GM12878 (cell line): ENCODE results near the gene PDS5A. TPM values are rescaled to one million over a fixed set of nuclear protein-coding genes. Genes with fewer than 3 reads are reported as not detected.
"Not testable (repeated sequence)": the region's sequence is repeated elsewhere in the genome, so short reads cannot be mapped to it uniquely, and the experiment has no call there.

Experiments
- ATAC-seq: fragments of 200-7000 bp; cut with Tn5 transposase; 3 replicates; pipeline ENCODE4 v1.9.1; 2020; ENCODE audit warnings: mild to moderate bottlenecking, moderate library complexity
- BruUV-seq: library from RNA; stranded (reverse); fragments of 400-500 nt; replicated peaks from 2 replicates; lab custom pipeline; 2021; lab: Mats Ljungman, UMichigan
- CTCF ChIA-PET: fragments of 300-600 bp; sonication (Branson Sonifier 250); formaldehyde crosslinking; extraction: SDS; loops from one replicate; lab custom pipeline; 2021; ENCODE audit warnings: inconsistent platforms; lab: Yijun Ruan, JAX
- POLR2A ChIA-PET: fragments of 350-600 bp; formaldehyde crosslinking; extraction: SDS; loops from one replicate; lab custom pipeline; 2021; ENCODE audit warnings: inconsistent platforms; lab: Charles Lee
- RAD21 ChIA-PET: fragments of 300-600 bp; sonication (Branson Sonifier 250); formaldehyde crosslinking; loops from one replicate; lab custom pipeline; 2023; ENCODE audit warnings: antibody characterized with exemption; ENCODE audit not compliant: unreplicated experiment; lab: Charles Lee
- SMC1A ChIA-PET: fragments of 300-600 bp; sonication (Branson Sonifier 250); formaldehyde crosslinking; loops from one replicate; lab custom pipeline; 2023; ENCODE audit not compliant: unreplicated experiment, uncharacterized antibody; lab: Charles Lee
- DNase-seq: peaks from one replicate; pipeline ENCODE4 v3.0.0-alpha.2; 2011; ENCODE audit warnings: low read depth, low spot score
- FAIRE-seq: peaks from 3 replicates; lab custom pipeline; 2011; peaks lifted over from hg19 to GRCh38; lab: Jason Lieb, UNC
- H2AFZ ChIP-seq: 2 replicates; pipeline ENCODE4 v1.6.0; 2011; ENCODE audit warnings: low read depth, low read length, control low read depth; ENCODE audit not compliant: control insufficient read depth
- H3K27ac ChIP-seq: 2 replicates; pipeline ENCODE4 v1.5.1; 2011; ENCODE audit warnings: control low read depth; ENCODE audit not compliant: control insufficient read depth, insufficient read depth
- H3K27me3 ChIP-seq, 2 experiments: replicated peaks in 1 of 2; 2 replicates each; pipeline versions ENCODE4 v1.6.0 to v1.6.1; 2011; ENCODE audit warnings: low read length in 1 of 2; ENCODE audit not compliant: control insufficient read depth in 2 of 2, insufficient read depth in 2 of 2
- H3K36me3 ChIP-seq, 2 experiments: 2 replicates each; pipeline ENCODE4 v1.5.1; 2011; ENCODE audit warnings: low read length in 1 of 2; ENCODE audit not compliant: control insufficient read depth in 2 of 2, insufficient read depth in 2 of 2
- H3K4me1 ChIP-seq: 2 replicates; pipeline ENCODE4 v1.6.1; 2011; ENCODE audit warnings: mild to moderate bottlenecking, low read length, moderate library complexity, mixed read lengths; ENCODE audit not compliant: control insufficient read depth, insufficient read depth
- H3K4me2 ChIP-seq: 2 replicates; pipeline ENCODE4 v1.6.0; 2011; ENCODE audit warnings: control low read depth; ENCODE audit not compliant: control insufficient read depth, insufficient read depth
- H3K4me3 ChIP-seq: fragments of 200-600 bp; sonication (generic); 2 replicates; pipeline ENCODE4 v1.5.1; 2016
- H3K79me2 ChIP-seq: 2 replicates; pipeline ENCODE4 v1.6.0; 2011; ENCODE audit warnings: low read length; ENCODE audit not compliant: control insufficient read depth, insufficient read depth
- H3K9ac ChIP-seq: 2 replicates; pipeline ENCODE4 v1.8.0; 2011; ENCODE audit warnings: low read length, control low read depth, mixed read lengths; ENCODE audit not compliant: control insufficient read depth, insufficient read depth
- H3K9me3 ChIP-seq: replicated peaks from 3 replicates; pipeline ENCODE4 v1.5.1; 2011; ENCODE audit warnings: mild to moderate bottlenecking, low read length; ENCODE audit not compliant: control insufficient read depth, insufficient read depth
- H4K20me1 ChIP-seq: 2 replicates; pipeline ENCODE4 v1.6.0; 2011; ENCODE audit not compliant: control insufficient read depth, insufficient read depth
- IKZF1 ChIP-seq: fragments of 450-650 bp; conservative IDR thresholded peaks from 2 replicates; pipeline ENCODE4 v1.6.1; 2017; ENCODE audit warnings: antibody characterized with exemption, mild to moderate bottlenecking
- MLLT1 ChIP-seq: fragments of 450-650 bp; IDR thresholded peaks from 2 replicates; pipeline ENCODE4 v1.6.1; 2016; ENCODE audit warnings: mild to moderate bottlenecking
- MTA2 ChIP-seq: fragments of 450-650 bp; IDR thresholded peaks from 2 replicates; pipeline ENCODE4 v1.6.1; 2016; ENCODE audit warnings: low read depth, mild to moderate bottlenecking, moderate library complexity
- POU2F2 ChIP-seq: IDR thresholded peaks from 3 replicates; pipeline ENCODE4 v1.6.1; 2011; ENCODE audit warnings: low read depth, mild to moderate bottlenecking, low read length, borderline replicate concordance
- WGBS: methylation state at CpG from one replicate; pipeline ENCODE4 v1.1.6; 2016; ENCODE audit warnings: low lambda C conversion rate; ENCODE audit not compliant: insufficient replicate concordance, insufficient coverage; ENCODE audit errors: missing lambda C conversion rate; 5-methylcytosine and 5-hydroxymethylcytosine counted together
- in situ Hi-C: fragments of 300-500 bp; cut with MboI; formaldehyde crosslinking; loops from 9 replicates; pipeline ENCODE4 v1.14.3; 2018; ENCODE audit warnings: mixed read lengths
- intact Hi-C: fragments of 100-400 bp; cut with micrococcal nuclease; formaldehyde crosslinking; loops from one replicate; pipeline ENCODE4 v1.14.2; 2022; ENCODE audit not compliant: unreplicated experiment
- polyA plus RNA-seq, 11 experiments: library from polyadenylated mRNA; depleted of rRNA in 4 of 11; unstranded in 6 of 11; stranded (reverse) in 5 of 11; fragments of >200 nt; fragmentation: Nextera tagmentation in 4 of 11; fragmentation: Illumina TruSeq in 1 of 11; extraction: Ambion mirVana in 4 of 11; extraction: Trizol in 1 of 11; gene quantifications; 1 replicate in 1 of 11; 2 replicates in 10 of 11; pipeline versions ENCODE4 v1.2.1 to v1.2.3, GENCODE V29; 2011 to 2016; ENCODE audit warnings: inconsistent platforms in 2 of 11, missing spikeins in 2 of 11, low read depth in 1 of 11
- total RNA-seq, 4 experiments: library from RNA; depleted of rRNA in 3 of 4; stranded (reverse); fragments of >200 nt in 3 of 4; fragmentation: Illumina TruSeq in 1 of 4; extraction: Trizol in 1 of 4; gene quantifications; 2 replicates each; pipeline versions ENCODE4 v1.2.1 to v1.2.3, GENCODE V29; 2013 to 2021
- TF ChIP-seq, protein P1 (sequence below): fragments of 450-650 bp; IDR thresholded peaks from 2 replicates; pipeline ENCODE4 v1.6.1; 2017; ENCODE audit warnings: borderline replicate concordance
- TF ChIP-seq, protein P2 (sequence below): fragments of 450-650 bp; IDR thresholded peaks from 2 replicates; pipeline ENCODE4 v1.6.1; 2017; ENCODE audit warnings: mild to moderate bottlenecking

The PDS5A gene
- total and polyA plus RNA-seq, 10 of the 15 experiments (the other 5 are each of a cell fraction or from before 2014, with no cell fraction given), result 13.7 to 69.7 (median 52.3) TPM

DNA sequence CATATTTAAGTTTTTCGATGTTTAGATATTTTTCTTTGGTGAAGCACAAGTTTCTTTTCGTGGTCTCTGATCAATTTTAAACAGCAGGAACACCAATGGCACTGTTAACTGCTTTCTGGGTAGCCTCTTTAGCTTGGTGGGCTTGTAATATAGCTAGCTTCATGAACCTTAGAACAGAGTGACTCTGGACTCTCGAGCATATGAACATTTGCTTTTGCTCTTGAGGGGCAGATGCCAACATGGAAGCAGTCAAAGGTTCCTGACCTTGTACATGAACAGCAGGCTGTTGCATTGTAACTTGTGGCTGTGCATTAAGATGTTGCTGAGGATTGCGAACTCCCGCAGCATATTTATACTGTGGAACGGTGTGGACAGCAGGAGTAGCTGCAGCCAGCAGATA lies 4.7 kb downstream of the PDS5A start:
- not testable (repeated sequence) for BruUV-seq, FAIRE-seq, H3K27ac ChIP-seq, H4K20me1 ChIP-seq, H3K9me3 ChIP-seq, H2AFZ ChIP-seq, DNase-seq, H3K9ac ChIP-seq, ATAC-seq, H3K4me3 ChIP-seq, H3K27me3 ChIP-seq
- H3K4me1 ChIP-seq, result peaks cover 14% of the 10 kb centered on the region
- intact Hi-C loops (loop anchor here (10.0 kb wide), 1 partner anchor 108 kb away; no protein-coding TSS in a partner anchor), in situ Hi-C loops (loop anchor here (5.0 kb wide), 2 partner anchors 266 to 511 kb away; no protein-coding TSS in a partner anchor)
- POLR2A ChIA-PET, result interaction anchor here (0.7 to 1.1 kb wide), 5 partner anchors 8 to 462 kb away, joined by 3 to 5 read pairs (median 3); no protein-coding TSS in a partner anchor
- RAD21 ChIA-PET, result interaction anchor here (0.6 to 2.0 kb wide), 6 partner anchors 27 to 474 kb away, joined by 3 to 6 read pairs (median 4); partner anchors contain the start of genes SMIM14 and UBE2K
- peaks cover 2 to 12% of the 10 kb centered on the region in 2 experiments; a peak in 3 of 4 replicates for H3K36me3 ChIP-seq
- CTCF ChIA-PET, result interaction anchor here (0.7 to 3.6 kb wide), 8 partner anchors 9 to 501 kb away, joined by 3 to 30 read pairs (median 3); partner anchors contain the start of gene UBE2K
- SMC1A ChIA-PET, result interaction anchor here (0.7 to 1.5 kb wide), 4 partner anchors 9 to 294 kb away, joined by 3 to 4 read pairs (median 4); no protein-coding TSS in a partner anchor
- peaks cover 91% of the 10 kb centered on the region for H3K79me2 ChIP-seq
- 0 out of 2 replicates have a peak overlapping the region, but pooled peaks have one; percentile 38 for H3K4me2 ChIP-seq
- WGBS, result 74% methylated on average over 6 of the region's 6 CpGs

DNA sequence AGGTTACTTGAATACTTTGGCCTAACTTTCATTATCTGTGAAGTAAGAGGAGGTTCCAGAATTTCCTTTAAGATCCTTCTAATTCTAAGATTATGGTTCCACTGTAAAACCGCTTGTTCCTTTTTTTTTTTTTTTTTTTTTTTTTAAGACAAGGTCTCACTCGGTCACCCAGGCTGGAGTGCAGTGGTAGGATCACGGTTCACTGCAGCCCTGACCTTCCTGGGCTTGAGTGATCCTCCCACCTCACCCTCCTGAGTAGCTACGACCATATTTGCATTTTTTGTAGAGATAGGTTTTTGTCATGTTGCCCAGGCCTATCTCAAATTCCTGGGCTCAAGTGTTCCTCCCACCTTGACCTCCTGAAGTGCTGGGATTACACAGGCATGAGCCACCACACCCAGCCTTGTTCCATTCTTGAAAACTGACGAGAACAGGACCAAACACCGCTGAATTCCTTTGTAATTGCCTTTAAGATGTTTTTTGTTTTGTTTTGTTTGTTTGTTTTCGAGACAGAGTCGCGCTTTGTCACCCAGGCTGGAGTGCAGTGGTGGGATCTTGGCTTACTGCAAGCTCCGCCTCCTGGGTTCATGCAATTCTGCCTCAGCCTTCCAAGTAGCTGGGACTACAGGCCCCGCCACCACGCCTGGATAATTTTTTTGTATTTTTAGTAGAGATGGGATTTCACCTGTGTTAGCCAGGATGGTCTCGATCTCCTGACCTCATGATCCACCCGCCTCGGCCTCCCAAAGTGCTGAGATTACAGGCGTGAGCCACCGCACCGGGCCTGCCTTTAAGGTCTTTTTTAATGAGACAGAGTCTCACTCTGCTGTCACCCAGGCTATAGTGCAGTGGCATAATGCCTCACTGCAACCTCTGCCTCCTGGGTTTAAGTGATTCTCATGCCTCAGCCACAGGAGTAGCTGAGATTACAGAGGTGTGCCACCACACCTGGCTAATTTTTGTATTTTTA lies 6.8 kb downstream of the PDS5A start:
- H3K27ac ChIP-seq, result peak overlapping the region; percentile 41
- in situ Hi-C loops, result loop anchor here (5.0 kb wide), 2 partner anchors 264 to 509 kb away; no protein-coding TSS in a partner anchor
- H3K27me3 ChIP-seq, result no peaks in the 10 kb centered on the region
- no peak overlapping the region for H2AFZ ChIP-seq
- ChIA-PET RAD21 (interaction anchor here (1.0 to 1.6 kb wide), 4 partner anchors 32 to 502 kb away, joined by 3 to 8 read pairs (median 4); no protein-coding TSS in a partner anchor), SMC1A (interaction anchor here (0.6 to 2.2 kb wide), 10 partner anchors 9 to 502 kb away, joined by 3 to 11 read pairs (median 4); partner anchors contain the start of gene SMIM14), POLR2A (interaction anchor here (0.6 to 0.9 kb wide), 5 partner anchors 43 to 1186 kb away, joined by 3 to 5 read pairs (median 3); no protein-coding TSS in a partner anchor), CTCF (interaction anchor here (0.8 to 2.8 kb wide), 4 partner anchors 10 to 344 kb away, joined by 3 to 12 read pairs (median 3); no protein-coding TSS in a partner anchor)
- DNase-seq, result no peak
- H3K4me3 ChIP-seq, result peak overlapping the region; percentile 48; the same call in 1 of the 2 replicates
- TSS peak; percentile 1 for BruUV-seq
- peak overlapping the region; percentile 56 for H3K4me2 ChIP-seq
- peak; percentile 65 for FAIRE-seq
- peaks cover 2 to 12% of the 10 kb centered on the region in 2 experiments; a peak in 3 of 4 replicates for H3K36me3 ChIP-seq
- ATAC-seq, result peak; percentile 87
- no peak overlapping the region for H3K9ac ChIP-seq
- H3K79me2 ChIP-seq, result peaks cover 88% of the 10 kb centered on the region
- peaks cover 3% of the 10 kb centered on the region; the same call in 1 of the 2 replicates for H4K20me1 ChIP-seq
- WGBS, result 32% methylated on average over 17 of the region's 18 CpGs
- H3K4me1 ChIP-seq, result peaks cover 14% of the 10 kb centered on the region
- intact Hi-C loops, result loop anchor here (10.0 kb wide), 1 partner anchor 106 kb away; no protein-coding TSS in a partner anchor
- no peaks in the 10 kb centered on the region; the same call in 2 of the 3 replicates for H3K9me3 ChIP-seq
- TF ChIP-seq, protein P1, sequence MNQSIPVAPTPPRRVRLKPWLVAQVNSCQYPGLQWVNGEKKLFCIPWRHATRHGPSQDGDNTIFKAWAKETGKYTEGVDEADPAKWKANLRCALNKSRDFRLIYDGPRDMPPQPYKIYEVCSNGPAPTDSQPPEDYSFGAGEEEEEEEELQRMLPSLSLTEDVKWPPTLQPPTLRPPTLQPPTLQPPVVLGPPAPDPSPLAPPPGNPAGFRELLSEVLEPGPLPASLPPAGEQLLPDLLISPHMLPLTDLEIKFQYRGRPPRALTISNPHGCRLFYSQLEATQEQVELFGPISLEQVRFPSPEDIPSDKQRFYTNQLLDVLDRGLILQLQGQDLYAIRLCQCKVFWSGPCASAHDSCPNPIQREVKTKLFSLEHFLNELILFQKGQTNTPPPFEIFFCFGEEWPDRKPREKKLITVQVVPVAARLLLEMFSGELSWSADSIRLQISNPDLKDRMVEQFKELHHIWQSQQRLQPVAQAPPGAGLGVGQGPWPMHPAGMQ, result no peak
- TF ChIP-seq IKZF1, result peak; percentile 44; the same call in 1 of the 2 replicates
- TF ChIP-seq, protein P2, sequence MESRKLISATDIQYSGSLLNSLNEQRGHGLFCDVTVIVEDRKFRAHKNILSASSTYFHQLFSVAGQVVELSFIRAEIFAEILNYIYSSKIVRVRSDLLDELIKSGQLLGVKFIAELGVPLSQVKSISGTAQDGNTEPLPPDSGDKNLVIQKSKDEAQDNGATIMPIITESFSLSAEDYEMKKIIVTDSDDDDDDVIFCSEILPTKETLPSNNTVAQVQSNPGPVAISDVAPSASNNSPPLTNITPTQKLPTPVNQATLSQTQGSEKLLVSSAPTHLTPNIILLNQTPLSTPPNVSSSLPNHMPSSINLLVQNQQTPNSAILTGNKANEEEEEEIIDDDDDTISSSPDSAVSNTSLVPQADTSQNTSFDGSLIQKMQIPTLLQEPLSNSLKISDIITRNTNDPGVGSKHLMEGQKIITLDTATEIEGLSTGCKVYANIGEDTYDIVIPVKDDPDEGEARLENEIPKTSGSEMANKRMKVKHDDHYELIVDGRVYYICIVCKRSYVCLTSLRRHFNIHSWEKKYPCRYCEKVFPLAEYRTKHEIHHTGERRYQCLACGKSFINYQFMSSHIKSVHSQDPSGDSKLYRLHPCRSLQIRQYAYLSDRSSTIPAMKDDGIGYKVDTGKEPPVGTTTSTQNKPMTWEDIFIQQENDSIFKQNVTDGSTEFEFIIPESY, result peak; percentile 53; the same call in 1 of the 2 replicates
- TF ChIP-seq MLLT1, result peak; percentile 83
- peak; percentile 20; the same call in 1 of the 3 replicates for TF ChIP-seq POU2F2
- no peak for TF ChIP-seq MTA2
